PFSK-1 (cell line): ENCODE measurements around the gene VEPH1.

Experiments
- FOXP2 ChIP-seq: optimal IDR thresholded peaks from 2 replicates; pipeline ENCODE3; 2011; ENCODE audit warnings: borderline replicate concordance, control low read depth, inconsistent platforms; ENCODE audit not compliant: insufficient read depth; ENCODE audit errors: extremely low read length, extremely low read depth
- POLR2AphosphoS5 ChIP-seq: IDR thresholded peaks from 2 replicates; pipeline ENCODE4 v1.6.1; 2012; ENCODE audit warnings: low read depth, mild to moderate bottlenecking, control low read depth, low read length, moderate library complexity
- SIN3A ChIP-seq: IDR thresholded peaks from 2 replicates; pipeline ENCODE4 v1.6.1; 2012; ENCODE audit warnings: mild to moderate bottlenecking, low read length, moderate library complexity, borderline replicate concordance; ENCODE audit not compliant: insufficient read depth
- TAF1 ChIP-seq: IDR thresholded peaks from 2 replicates; pipeline ENCODE4 v1.6.1; 2012; ENCODE audit warnings: low read length, control low read depth, borderline replicate concordance; ENCODE audit not compliant: insufficient read depth
- TF ChIP-seq, protein P1 (sequence below), 2 experiments: IDR thresholded peaks; 2 replicates each; pipeline versions ENCODE4 v1.6.1 to v1.8.0; 2011 to 2012; ENCODE audit warnings: low read depth in 2 of 2, low read length in 2 of 2, control low read depth in 1 of 2, inconsistent platforms in 1 of 2, mild to moderate bottlenecking in 1 of 2, moderate library complexity in 1 of 2; ENCODE audit not compliant: insufficient read depth in 1 of 2

Gene VEPH1

GRCh38 chr3:157233923-157234322 lies 269.3 kb downstream of the VEPH1 start:
- TF ChIP-seq SIN3A (no peak), FOXP2 (no peak), TAF1 (no peak), POLR2AphosphoS5 (no peak)
- TF ChIP-seq, protein P1, sequence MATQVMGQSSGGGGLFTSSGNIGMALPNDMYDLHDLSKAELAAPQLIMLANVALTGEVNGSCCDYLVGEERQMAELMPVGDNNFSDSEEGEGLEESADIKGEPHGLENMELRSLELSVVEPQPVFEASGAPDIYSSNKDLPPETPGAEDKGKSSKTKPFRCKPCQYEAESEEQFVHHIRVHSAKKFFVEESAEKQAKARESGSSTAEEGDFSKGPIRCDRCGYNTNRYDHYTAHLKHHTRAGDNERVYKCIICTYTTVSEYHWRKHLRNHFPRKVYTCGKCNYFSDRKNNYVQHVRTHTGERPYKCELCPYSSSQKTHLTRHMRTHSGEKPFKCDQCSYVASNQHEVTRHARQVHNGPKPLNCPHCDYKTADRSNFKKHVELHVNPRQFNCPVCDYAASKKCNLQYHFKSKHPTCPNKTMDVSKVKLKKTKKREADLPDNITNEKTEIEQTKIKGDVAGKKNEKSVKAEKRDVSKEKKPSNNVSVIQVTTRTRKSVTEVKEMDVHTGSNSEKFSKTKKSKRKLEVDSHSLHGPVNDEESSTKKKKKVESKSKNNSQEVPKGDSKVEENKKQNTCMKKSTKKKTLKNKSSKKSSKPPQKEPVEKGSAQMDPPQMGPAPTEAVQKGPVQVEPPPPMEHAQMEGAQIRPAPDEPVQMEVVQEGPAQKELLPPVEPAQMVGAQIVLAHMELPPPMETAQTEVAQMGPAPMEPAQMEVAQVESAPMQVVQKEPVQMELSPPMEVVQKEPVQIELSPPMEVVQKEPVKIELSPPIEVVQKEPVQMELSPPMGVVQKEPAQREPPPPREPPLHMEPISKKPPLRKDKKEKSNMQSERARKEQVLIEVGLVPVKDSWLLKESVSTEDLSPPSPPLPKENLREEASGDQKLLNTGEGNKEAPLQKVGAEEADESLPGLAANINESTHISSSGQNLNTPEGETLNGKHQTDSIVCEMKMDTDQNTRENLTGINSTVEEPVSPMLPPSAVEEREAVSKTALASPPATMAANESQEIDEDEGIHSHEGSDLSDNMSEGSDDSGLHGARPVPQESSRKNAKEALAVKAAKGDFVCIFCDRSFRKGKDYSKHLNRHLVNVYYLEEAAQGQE (IDR thresholded peaks at IDR 0.05; ENCODE audit: insufficient read depth in 1 of 2, low read depth in 2 of 2, low read length in 2 of 2): no peak

DNA sequence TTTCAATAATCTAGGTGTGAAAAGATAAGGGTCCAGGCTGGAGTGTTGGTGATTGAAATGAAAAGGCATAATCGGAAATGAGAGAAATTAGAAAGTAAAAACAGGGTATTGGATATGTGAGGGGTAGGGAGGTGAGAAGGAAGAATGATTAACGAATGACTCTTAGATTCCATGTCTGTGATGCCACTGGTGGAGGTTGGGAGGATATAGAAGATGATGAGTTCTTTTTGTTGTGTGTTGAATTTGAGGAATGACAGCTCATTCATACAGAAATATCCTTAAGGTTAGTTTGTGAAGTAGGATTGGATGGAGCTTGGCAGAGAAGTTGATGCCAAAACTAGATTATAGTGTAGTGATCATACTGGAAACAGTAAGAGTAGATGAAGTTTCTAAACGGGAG lies 271.1 kb downstream of the VEPH1 start:
- TF ChIP-seq, protein P1 (IDR thresholded peaks at IDR 0.05; ENCODE audit: insufficient read depth in 1 of 2, low read depth in 2 of 2, low read length in 2 of 2): no peak
- TF ChIP-seq FOXP2: no peak
- TF ChIP-seq POLR2AphosphoS5: no peak
- no peak for TF ChIP-seq SIN3A
- TF ChIP-seq TAF1: no peak

DNA sequence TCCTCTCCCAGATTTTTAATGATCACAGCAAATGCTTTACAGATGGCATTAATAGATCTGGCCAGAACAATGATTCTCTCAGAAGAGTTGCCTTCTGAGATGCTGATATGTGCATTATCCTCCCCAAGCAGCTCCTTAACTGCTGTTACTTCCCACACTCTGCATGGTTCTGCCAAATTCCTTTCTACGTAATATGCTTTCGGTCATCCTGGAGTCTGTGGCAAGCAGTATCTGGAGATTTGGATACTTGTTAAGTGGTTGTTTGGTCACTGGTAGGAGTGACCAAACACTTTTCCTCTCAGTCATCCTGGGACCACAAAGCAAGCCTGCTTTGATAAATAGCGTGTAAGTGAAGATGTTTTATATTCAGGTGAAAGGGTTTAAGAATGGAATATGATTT lies 272.1 kb downstream of the VEPH1 start:
- TF ChIP-seq, protein P1 (IDR thresholded peaks at IDR 0.05; ENCODE audit: insufficient read depth in 1 of 2, low read depth in 2 of 2, low read length in 2 of 2): no peak
- TF ChIP-seq FOXP2: no peak
- no peak for TF ChIP-seq POLR2AphosphoS5
- no peak for TF ChIP-seq SIN3A
- TF ChIP-seq TAF1: no peak

GRCh38 chr3:157226173-157226847 lies 276.9 kb downstream of the VEPH1 start:
- no peak for TF ChIP-seq SIN3A
- TF ChIP-seq, protein P1 (IDR thresholded peaks at IDR 0.05; ENCODE audit: insufficient read depth in 1 of 2, low read depth in 2 of 2, low read length in 2 of 2): no peak

GRCh38 chr3:157225001-157225400 lies 278.2 kb downstream of the VEPH1 start:
- TF ChIP-seq, protein P1 (IDR thresholded peaks at IDR 0.05; ENCODE audit: insufficient read depth in 1 of 2, low read depth in 2 of 2, low read length in 2 of 2): no peak
- TF ChIP-seq TAF1 (no peak), FOXP2 (no peak), SIN3A (no peak), POLR2AphosphoS5 (no peak)
